HL-60 (cell line): ENCODE measurements around the gene ARHGAP45.

Source experiments
- GABPA ChIP-seq: IDR thresholded peaks from 2 replicates; pipeline ENCODE4 v1.6.1; 2012; ENCODE audit warnings: low read depth
- POLR2AphosphoS5 ChIP-seq: IDR thresholded peaks from 2 replicates; pipeline ENCODE4 v1.6.1; 2012; ENCODE audit warnings: low read depth
- SPI1 ChIP-seq: IDR thresholded peaks from 2 replicates; pipeline ENCODE4 v1.6.1; 2012; ENCODE audit warnings: low read depth, mild to moderate bottlenecking, borderline replicate concordance
- TF ChIP-seq, protein P1 (sequence below): IDR thresholded peaks from one replicate; pipeline ENCODE4 v1.5.1; 2011; ENCODE audit warnings: low read length, control low read depth, inconsistent platforms; ENCODE audit not compliant: insufficient read depth
- TF ChIP-seq, protein P2 (sequence below): IDR thresholded peaks from 2 replicates; pipeline ENCODE4 v1.6.1; 2012; ENCODE audit warnings: low read depth; ENCODE audit not compliant: insufficient replicate concordance

DNA sequence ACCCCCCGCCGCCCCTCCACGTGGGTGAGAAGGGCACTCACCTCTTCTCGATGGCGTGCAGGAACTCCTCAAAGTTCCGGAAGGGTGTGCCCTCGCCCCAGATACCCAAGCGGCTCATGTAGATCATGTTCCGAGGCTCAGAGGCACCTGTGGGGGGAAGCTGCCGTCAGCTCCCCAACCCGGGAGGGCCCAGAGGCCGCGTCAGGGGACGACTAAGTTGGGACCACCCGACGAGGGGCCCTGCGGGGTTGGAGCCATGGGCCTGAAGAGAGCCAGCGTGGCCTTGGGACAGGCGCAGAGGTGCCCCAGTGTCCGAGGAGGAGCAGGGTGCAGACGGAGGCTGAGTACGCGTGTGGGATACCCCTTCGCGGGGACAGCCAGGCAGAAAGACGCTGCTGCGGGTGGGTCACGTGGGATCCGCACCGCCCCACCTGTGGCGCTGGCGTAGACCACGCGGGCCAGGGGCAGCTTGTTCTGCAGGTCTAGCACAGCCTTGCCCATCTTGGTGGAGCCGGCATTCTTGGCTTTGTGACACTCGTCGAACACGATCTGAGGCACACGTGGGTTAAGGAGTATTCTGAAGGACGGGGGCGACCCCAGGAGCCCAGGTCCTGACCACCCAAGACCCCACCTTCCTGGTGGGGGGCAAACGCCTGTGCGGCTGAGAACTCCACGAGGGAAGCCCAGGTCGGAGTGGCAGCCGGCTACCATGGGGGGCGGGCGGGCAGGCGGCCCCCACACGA lies 52.7 kb downstream of the ARHGAP45 start:
- TF ChIP-seq, protein P1, sequence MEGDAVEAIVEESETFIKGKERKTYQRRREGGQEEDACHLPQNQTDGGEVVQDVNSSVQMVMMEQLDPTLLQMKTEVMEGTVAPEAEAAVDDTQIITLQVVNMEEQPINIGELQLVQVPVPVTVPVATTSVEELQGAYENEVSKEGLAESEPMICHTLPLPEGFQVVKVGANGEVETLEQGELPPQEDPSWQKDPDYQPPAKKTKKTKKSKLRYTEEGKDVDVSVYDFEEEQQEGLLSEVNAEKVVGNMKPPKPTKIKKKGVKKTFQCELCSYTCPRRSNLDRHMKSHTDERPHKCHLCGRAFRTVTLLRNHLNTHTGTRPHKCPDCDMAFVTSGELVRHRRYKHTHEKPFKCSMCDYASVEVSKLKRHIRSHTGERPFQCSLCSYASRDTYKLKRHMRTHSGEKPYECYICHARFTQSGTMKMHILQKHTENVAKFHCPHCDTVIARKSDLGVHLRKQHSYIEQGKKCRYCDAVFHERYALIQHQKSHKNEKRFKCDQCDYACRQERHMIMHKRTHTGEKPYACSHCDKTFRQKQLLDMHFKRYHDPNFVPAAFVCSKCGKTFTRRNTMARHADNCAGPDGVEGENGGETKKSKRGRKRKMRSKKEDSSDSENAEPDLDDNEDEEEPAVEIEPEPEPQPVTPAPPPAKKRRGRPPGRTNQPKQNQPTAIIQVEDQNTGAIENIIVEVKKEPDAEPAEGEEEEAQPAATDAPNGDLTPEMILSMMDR: no peak
- TF ChIP-seq, protein P2, sequence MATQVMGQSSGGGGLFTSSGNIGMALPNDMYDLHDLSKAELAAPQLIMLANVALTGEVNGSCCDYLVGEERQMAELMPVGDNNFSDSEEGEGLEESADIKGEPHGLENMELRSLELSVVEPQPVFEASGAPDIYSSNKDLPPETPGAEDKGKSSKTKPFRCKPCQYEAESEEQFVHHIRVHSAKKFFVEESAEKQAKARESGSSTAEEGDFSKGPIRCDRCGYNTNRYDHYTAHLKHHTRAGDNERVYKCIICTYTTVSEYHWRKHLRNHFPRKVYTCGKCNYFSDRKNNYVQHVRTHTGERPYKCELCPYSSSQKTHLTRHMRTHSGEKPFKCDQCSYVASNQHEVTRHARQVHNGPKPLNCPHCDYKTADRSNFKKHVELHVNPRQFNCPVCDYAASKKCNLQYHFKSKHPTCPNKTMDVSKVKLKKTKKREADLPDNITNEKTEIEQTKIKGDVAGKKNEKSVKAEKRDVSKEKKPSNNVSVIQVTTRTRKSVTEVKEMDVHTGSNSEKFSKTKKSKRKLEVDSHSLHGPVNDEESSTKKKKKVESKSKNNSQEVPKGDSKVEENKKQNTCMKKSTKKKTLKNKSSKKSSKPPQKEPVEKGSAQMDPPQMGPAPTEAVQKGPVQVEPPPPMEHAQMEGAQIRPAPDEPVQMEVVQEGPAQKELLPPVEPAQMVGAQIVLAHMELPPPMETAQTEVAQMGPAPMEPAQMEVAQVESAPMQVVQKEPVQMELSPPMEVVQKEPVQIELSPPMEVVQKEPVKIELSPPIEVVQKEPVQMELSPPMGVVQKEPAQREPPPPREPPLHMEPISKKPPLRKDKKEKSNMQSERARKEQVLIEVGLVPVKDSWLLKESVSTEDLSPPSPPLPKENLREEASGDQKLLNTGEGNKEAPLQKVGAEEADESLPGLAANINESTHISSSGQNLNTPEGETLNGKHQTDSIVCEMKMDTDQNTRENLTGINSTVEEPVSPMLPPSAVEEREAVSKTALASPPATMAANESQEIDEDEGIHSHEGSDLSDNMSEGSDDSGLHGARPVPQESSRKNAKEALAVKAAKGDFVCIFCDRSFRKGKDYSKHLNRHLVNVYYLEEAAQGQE: no peak
- TF ChIP-seq GABPA (no peak), POLR2AphosphoS5 (no peak), SPI1 (no peak)
